Suppressor macrophage (primary cell): ENCODE results near the gene LRRTM4.
"Not testable (repeated sequence)": the region's sequence is repeated elsewhere in the genome, so short reads cannot be mapped to it uniquely, and the experiment has no call there.

Experiments used
- DNase-seq, 4 experiments: peaks; one replicate each; pipeline ENCODE4 v3.0.0-alpha.2; 2020 to 2022

The LRRTM4 gene

DNA sequence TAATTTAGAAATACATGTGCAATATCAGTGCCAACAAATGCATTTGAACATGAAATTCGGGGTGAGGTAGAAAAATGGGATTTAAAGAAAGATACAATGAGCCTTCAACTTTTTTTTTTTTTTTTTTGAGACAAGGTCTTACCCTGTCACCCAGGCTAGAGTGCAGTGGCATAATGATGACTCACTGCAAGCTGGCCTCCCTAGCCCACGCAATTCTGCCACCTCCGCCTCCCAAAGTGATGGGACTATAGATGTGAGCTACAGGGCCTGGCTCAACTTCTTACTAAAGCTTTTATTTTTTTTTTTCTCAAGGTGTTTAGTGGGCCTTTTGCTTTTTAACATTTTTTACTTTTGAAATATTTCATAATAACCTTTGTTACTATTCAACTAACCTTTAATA lies 365.6 kb downstream of the LRRTM4 start:
- DNase-seq, result no peak

DNA sequence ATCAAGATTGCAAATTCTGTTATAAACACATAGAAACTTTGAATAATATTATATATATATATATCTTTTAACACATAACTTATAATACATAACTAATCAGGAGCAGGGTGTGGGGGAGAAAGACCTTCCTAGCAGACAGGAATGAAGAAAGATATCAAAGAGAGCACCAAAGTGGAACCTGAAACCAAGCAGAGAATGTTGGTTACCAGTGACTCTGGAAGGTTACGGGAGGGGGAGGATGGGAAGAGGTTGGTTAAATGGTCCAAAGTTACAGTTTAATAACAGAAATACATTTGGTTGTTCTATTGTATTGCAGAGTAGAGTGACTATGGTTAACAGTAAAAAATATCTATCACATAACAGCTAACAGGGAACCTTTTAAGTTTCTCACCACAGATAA lies 366.7 kb downstream of the LRRTM4 start:
- DNase-seq, result no peak

DNA sequence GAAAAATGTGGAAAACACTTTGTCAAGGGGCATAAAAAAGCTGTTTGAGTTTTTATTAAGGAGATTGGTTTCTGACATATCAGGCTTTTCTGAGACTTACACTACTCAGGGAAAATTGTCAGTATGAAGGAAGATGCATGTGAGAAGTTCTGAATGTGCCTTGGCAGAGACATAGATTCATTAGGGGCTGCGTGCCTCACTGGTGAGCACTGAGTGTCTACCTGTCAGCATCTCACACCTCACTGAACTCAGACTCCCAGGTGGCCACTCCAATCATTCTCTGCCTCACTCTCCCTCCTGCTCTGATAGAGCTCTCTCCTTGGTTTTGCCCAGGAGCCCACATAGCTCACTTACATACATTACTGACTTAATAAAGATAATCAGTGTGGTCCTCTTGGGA lies 372.6 kb downstream of the LRRTM4 start:
- DNase-seq, result no peak

DNA sequence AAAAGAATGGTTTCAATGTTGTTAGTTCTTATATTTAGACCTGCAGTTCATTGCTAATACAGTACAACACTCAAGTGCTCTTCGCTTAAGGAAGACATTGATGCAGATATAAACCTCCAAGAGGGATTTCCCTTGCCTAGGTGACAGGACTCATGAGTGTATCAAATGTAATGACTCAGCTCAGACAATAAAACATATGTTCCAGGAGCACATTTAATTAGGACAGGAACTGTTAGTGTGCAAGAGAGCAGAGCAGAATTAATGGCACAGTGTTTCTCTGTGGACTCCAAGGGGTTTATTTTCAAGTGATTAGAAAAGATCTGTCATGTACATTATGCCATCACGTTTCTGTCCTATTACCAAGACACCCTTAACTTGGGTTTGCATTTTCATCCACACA lies 375.0 kb downstream of the LRRTM4 start:
- DNase-seq, result no peak

DNA sequence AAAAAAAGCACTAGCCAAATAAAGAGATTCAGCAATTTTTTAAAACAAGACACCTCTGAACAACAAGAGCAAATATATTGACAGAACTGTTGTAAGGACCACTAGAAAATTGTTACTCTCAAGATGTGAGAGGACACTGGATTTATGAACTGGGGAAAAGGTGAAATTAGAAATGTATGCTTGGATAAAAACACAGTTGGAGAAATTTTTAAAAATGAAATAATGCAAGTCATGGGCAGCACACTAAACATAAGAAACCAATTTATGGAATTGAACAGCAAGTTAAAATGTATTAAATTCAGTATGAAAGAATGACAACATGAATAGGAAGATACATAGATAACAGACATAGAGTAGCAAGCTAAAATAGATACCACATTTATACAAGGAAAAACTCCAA lies 377.4 kb downstream of the LRRTM4 start:
- no peak for DNase-seq

DNA sequence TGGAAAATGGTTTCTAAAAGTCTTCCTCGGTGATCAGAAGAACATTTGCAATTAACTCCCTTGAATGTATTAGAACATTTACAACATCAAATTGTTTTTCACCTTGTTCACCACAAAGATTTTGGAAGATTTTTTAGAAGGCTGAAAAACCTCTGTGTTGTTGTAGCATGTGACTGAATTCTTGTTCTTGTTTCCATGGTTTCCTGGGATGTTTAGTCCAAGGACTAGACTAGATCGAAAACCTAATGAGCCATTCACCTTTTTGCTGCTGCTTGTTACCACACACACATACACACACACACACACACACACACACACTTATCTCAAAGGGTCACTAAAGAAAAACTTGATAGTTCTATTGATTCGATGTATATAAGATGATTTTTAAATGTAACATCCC lies 380.0 kb downstream of the LRRTM4 start:
- no peak for DNase-seq

GRCh38 chr2:77128479-77128878 lies 393.7 kb downstream of the LRRTM4 start:
- DNase-seq, result not testable (repeated sequence)

DNA sequence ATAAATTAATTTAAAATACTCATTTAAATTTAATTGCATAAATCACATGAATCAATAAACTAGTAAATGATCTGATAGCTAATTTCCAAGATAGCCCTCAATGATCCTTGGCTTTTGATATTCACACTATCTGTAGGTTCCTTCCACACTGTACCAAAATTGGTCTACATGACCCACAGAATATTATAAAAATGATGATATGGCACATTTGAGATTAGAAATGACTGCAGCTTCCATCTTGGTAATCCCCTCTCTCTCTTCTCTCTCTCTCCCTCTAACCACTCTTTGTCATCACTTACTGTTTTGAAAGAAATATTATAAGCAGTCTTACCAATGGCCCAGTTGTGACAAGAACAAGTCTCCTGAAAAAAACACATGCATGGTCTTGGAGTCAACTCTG lies 394.8 kb downstream of the LRRTM4 start:
- DNase-seq, result no peak

- DNase-seq, result no peak
Measured at GRCh38 chr2:77121518-77121917, 400.7 kb downstream of the LRRTM4 start.

- DNase-seq, result no peak
Measured at GRCh38 chr2:77119333-77119732, 402.8 kb downstream of the LRRTM4 start.

- DNase-seq, result no peak
Measured at GRCh38 chr2:77108915-77109314, 413.3 kb downstream of the LRRTM4 start.

GRCh38 chr2:77105008-77105407 lies 417.2 kb downstream of the LRRTM4 start:
- DNase-seq, result no peak

- DNase-seq, result no peak
Measured at GRCh38 chr2:77104554-77104953, 417.6 kb downstream of the LRRTM4 start.

DNA sequence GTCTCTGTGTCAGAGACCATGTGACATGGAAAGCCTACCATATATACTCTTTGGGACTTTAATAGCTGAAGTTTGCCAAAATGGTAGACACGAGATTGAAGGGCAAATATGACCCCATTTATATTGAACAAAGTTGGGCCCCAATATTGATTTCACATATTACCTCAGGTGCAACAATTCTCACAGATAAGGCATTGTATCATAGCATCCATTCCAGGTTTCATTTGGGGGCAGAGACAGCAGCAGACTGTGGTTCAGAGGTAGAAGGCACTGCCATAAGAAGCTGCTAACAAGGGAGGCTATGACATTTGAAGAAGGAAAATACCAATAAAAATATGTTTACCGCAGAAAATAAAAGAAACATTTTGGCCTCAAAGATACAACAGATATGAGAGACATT lies 419.2 kb downstream of the LRRTM4 start:
- no peak for DNase-seq

GRCh38 chr2:77101796-77102452 lies 420.3 kb downstream of the LRRTM4 start:
- no peak for DNase-seq

GRCh38 chr2:77099961-77100360 lies 422.2 kb downstream of the LRRTM4 start:
- no peak for DNase-seq

- not testable (repeated sequence) for DNase-seq
Measured at GRCh38 chr2:77095525-77095924, 426.7 kb downstream of the LRRTM4 start.

DNA sequence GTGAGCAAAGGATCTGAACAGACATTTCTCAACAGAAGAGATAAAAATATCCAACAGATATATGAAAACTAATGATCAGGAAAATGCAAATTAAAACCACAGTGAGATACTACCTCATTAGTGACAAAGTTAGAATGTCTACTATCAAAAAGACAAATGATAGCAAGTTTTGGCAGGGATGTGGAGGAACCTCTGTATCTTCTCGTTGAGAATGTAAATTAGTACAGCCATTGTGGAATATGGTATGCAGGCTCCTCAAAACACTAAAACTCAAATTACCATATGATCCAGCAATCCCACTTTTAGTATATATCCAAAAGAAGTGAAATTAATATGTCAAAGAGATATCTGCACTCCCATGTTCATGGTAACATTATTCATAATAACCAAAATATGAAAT lies 427.1 kb downstream of the LRRTM4 start:
- DNase-seq, result no peak

DNA sequence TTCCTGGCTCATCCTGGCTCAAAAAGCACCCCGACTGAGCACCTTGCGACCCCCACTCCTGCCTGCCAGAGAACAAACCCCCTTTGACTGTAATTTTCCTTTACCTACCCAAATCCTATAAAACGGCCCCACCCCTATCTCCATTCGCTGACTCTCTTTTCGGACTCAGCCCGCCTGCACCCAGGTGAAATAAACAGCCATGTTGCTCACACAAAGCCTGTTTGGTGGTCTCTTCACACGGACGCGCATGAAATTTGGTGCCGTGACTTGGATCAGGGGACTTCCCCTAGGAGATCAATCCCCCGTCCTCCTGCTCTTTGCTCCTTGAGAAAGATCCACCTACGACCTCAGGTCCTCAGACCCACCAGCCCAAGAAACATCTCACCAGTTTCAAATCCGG lies 433.8 kb downstream of the LRRTM4 start:
- DNase-seq, result not testable (repeated sequence)

- DNase-seq, result no peak
Measured at GRCh38 chr2:77087987-77088414, 434.2 kb downstream of the LRRTM4 start.

DNA sequence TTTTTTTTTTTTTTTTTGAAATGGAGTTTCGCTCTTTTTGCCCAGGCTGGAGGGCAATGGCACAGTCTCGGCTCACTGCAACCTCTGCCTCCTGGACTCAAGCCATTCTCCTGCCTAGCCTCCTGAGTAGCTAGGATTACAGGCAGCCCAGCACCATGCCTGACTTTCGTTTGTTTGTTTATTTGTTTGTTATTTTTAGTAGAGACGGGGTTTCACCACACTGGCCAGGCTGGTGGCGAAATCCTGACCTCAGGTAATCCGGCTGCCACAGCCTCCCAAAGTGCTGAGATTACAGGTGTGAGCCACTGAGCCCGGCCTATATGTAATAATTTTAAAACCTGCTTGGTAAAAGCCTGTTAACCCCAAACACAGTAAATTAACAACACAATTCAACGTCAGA lies 435.7 kb downstream of the LRRTM4 start:
- DNase-seq, result no peak

GRCh38 chr2:77086051-77086450 lies 436.1 kb downstream of the LRRTM4 start:
- DNase-seq, result no peak

DNA sequence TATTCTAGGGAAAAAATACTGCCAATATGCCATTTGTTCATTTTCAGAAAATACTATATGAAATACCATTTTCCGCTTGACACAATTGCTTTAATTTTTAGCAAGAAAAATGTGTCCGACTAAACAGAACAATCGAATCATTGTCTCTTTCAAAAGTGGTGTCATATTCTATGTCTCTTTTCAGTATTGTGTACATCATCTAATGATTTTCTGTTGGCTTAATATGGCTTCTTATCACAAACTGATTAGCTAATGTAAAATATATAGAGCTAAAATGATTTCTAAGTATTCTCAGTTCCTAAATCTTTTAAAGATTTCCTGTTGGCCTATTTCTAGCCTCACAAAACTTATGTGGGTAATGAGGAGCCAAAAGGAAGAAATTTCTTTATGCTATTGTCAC lies 436.6 kb downstream of the LRRTM4 start:
- no peak for DNase-seq

GRCh38 chr2:77081597-77081996 lies 440.6 kb downstream of the LRRTM4 start:
- no peak for DNase-seq

GRCh38 chr2:77064324-77064723 lies 457.9 kb downstream of the LRRTM4 start:
- no peak for DNase-seq
